Urothelium cell line (cell line): ENCODE results near the gene FIGNL2.
A peak's percentile ranks its signal among the peaks of the same experiment; 100 is the strongest.
"Not testable (repeated sequence)": the region's sequence is repeated elsewhere in the genome, so short reads cannot be mapped to it uniquely, and the experiment has no call there.

Source experiments
- DNase-seq: peaks from one replicate; pipeline ENCODE4 v3.0.0; 2011; ENCODE audit warnings: low spot score, mixed read lengths
- FAIRE-seq: peaks from 2 replicates; lab custom pipeline; 2011; peaks lifted over from hg19 to GRCh38; lab: Jason Lieb, UNC

The FIGNL2 gene

DNA sequence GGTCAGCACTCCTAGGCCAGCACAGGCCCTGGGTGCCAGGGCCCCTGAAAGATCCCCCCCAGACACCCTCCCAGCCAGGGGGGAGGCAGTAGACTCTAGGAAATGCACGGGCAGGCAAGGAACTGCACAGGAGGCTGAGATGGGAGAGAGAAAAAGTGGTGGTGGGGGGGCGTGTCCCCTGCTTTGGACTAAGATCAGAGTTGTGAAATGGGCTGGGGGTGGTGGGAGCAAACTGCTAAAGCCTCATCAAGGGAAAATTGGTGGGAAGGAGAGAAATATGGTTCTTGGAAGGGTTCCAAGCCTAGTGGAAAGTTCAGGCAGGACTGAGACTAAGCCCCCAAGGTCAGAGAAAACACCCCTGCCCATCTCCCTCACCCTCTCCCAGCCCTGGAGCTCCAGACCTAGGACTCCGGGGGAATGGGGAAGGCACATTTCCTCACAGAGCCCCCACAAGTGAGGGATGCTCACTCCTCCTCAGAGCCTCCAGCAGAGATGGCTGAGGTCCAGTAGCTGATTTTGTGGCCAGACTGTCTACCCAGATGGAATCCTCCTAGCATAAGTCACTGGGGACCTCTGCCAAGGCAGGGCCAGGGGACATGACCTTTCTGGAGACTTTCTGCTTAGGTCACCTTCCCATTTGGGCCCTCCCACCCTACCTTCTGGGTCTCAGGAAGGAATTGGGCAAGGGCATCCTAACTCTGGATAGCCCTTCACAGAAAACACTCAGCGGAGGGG is 29.8 kb downstream of the FIGNL2 start:
- no peak for FAIRE-seq
- peak; percentile 63 for DNase-seq

DNA sequence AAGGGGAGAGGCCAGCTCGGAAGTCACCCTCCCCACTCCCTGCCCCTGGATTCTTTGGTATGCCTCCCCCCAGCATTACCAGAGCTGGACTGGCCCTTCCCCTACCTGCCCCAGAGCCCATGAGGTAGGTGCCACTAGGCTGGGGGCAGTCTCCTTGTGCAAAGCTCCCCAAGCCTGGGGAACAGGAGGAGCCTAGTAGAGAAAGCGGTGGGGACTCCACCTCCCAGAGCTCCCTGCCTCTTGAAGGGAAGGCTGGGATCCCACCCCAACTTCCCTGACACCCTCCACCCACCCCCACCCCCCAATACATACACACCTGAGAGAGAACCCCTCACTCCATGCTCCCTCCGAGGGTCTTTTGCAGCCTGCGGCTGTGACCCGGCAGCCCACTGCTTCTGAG is 30.4 kb downstream of the FIGNL2 start:
- no peak for DNase-seq
- FAIRE-seq: no peak

DNA sequence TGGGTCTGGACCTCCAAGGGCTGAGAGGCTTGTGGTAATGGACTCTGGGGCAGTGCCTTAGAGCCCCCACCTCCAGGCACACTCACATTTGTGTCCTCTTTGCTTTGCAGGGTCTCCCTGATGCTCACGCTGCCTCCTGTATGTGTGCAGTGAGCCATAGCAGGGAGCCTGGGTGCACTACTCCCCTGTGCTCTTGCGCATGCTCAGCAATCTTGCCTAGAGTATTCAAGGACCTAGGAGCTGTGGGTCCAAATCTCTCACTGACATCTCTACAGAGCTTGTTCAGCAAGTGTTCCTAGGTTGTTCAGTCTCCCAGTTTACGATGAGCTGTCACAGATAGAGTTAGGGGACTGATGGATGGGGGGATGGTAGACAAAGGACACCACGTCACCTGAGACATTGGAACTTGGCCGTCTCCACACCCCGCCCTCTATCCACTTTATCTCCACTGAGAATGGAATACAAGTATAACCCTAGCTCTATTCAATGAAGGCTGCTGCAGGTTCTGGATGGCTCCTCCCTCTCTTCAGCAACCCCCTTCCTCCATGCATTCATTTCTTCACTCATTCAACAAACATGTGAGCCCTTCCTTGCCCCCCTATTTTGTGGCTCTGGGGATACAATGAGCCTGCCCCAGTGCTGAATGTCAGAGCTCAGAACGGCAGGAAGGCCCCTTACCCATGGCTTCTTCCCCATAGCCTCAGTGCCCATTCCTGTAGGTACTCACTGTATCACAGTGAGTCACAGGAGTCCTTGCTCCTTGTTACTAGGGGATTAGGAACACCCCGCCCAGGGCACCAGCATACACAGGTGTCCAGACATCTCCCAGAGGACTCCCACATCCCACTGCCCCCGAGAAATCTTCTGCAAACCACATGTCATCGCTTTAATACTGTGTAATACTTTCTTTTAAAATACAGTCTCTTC is 31.2 kb downstream of the FIGNL2 start:
- no peak for FAIRE-seq
- DNase-seq: no peak

DNA sequence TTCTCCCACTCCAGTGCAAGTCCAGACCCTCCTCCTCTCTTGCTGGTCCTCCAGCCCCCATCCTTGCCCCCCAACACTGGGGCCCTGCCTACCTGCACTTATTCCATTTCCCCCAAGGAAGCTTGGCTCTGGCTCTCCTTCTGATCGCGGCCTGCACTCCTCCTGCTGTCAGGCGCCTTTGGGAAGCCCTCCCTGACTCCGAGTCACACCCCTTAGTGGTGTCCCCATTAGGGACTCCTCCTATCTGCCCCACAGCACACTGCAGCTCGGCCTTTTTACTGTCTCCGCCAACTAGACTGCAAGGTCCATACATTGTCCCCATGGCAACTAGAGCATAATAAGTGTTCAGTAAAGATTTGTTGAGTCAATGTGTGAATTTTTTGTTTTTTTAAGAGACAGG is 32.9 kb downstream of the FIGNL2 start:
- no peak for FAIRE-seq
- DNase-seq: no peak

DNA sequence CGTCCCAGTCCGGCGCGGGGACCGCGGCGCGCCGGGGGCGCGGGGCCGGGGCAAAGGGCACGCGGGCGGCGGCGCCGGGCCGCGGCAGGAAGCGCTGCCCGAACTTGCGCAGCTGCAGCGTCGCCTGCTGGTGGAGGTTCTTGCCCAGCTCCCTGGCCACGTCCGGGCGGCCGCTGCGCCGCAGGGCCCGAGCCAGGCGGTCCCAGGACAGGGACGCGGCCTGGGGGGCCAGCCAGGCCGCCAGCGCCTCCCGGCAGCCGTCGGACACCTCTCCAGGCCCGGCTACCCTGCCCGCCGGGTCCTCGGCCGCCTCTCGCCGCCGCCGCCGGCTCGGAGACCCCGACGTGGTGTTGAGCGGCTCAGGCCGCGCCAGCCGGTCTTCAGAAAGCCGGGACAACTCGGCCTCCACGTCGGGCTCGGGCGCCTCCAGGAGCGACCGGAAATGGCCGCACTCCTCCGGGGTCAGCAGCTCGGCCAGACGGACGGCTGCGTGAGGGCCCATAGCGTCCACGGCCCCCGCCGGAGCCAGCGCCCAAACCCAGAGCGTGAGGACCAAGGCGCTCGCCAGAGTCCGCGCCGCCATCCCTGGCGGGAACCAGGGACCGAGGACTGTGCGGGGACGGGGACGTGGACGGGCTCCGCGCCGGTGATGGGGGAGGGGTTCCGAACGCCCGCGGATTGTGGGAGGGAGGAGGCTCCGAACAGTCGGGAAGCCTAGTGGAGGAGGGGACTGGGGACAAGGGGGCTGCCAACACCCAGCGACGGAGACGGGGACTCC is 34.0 kb downstream of the FIGNL2 start:
- peak; percentile 63 for DNase-seq
- FAIRE-seq: no peak

DNA sequence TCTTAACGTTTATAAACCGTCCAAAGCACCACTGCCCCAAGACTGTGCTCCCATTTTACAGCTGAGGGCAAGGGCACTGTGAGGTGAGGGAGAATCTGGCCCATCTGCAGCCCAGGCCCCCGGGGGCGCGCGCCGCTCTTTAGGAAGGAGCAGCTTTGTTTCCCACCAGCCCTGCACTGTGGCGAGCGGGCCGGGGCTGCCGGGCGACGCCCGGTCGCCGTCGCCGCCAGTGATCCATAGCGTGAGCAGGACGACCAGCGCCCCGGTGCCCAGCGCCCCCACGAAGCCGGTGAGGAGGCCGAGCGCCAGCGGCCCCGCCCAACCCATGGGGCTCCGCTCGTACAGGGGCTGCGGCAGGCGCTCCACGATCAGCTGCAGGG is 34.6 kb downstream of the FIGNL2 start:
- DNase-seq (no peak), FAIRE-seq (no peak)

DNA sequence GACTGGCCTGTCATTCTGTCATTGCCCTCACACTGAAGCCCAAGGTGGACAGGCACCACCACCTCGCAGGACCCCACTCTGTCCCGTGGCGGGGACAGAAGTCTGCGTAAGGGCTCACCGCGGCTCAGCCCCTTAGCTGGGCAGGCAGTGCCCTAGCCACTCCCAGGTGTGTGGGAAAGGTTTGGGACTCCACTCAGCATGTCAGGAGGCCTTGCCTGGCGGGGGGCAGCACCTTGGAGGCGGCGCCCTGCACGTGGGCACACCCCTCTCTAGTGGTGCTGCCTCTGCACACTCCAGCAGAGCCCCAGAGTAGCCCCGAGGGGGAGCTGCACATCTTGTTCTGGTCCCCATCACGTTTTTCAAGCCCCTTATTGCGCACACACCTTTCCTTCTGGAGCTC is 35.6 kb downstream of the FIGNL2 start:
- FAIRE-seq (no peak), DNase-seq (no peak)

DNA sequence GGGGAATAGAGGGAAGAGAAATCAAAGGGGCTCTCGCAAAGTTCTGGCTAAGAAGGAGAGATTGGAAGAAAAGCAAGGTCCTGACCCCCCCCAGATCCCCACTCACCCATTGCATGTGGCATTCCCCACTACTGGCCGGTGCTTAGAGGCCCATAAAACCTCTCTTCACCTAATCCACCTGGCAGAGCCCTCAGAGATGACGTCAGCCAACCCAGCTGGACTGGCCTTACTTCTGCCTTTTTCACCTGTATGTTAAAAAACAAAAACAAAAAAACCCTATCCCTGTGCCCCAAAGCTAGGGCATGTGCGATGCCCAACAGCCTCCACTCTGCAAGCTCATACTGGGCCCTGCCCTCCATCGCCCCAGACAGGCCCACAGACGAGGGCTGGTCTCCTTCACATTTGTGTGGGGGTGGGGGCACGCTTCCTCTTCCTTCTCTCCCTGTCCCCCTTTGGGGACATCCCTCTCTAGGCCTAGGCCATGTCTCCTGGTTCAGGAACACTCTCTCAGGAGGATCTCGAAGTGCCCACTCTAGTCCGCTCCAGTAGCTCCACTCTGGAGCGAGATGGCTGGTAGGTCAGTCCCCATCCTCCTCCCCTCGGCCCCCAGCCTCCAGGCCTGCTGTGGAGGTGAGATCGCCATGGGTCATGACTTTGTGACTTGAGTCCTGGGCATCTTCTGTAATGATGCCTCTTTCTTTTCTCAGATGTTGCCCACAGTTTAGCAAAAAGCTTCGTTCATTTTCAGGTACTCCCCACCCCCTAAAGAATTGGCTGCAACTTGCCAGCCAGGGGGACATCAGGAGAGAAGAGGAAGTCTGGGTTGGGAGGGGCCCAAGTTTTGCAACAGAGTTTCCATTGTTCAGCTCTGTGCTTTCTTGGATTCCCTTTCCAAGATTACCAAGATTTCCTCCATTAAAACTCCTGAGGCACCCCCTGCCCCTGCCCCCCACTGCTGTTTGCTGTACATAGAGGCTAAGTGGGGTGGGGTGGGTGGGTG is 37.0 kb downstream of the FIGNL2 start:
- DNase-seq (no peak), FAIRE-seq (no peak)

DNA sequence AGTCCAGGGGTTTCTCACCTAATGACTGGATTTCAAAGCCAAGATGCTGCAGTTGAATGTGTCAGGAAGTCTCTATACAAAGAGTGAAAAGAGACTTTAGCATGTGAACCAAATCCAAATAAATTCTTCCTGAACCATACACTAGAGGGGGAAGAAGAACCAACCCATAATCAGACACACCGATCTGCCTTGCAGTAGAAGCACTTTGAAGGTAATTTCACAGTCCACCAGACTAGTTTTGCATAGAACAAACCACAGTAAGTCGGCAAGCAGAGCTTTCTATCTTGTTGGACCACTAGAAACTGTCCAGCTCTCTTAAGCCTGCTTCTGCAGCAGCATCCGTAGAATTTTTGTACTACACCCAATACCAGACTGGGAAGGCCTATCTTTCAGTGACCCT is 39.3 kb downstream of the FIGNL2 start:
- FAIRE-seq (no peak), DNase-seq (no peak)

DNA sequence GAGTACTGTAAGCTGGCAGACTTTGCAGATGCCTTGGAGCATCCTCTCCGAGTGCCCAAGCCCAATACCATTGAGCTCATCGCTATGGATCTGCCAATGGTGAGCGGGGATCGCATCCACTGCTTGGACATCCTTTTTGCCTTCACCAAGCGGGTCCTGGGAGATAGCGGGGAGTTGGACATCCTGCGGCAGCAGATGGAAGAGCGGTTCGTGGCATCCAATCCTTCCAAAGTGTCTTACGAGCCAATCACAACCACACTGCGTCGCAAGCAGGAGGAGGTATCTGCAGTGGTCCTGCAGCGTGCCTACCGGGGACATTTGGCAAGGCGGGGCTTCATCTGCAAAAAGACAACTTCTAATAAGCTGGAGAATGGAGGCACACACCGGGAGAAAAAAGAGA is 41.6 kb downstream of the FIGNL2 start:
- FAIRE-seq (no peak), DNase-seq (no peak)

DNA sequence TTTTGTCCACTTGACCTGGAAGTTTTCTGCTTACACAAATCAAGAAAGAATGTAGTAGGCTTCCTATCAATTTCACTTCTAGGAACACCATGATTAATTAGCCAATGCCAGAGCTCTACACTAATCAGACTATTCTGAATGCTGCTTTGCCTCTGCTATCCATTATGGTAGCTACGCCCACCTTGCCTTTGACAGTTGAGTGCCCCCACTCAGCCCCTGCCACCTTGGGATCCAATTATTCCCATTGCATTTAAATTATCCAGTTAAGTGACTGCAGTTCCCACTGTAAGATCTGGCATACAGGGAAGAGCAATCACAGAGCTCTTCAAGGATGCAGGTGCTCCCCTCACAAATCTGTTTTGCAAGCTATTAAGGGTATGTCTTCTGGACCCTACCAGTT is 47.5 kb downstream of the FIGNL2 start:
- FAIRE-seq (no peak), DNase-seq (no peak)

DNA sequence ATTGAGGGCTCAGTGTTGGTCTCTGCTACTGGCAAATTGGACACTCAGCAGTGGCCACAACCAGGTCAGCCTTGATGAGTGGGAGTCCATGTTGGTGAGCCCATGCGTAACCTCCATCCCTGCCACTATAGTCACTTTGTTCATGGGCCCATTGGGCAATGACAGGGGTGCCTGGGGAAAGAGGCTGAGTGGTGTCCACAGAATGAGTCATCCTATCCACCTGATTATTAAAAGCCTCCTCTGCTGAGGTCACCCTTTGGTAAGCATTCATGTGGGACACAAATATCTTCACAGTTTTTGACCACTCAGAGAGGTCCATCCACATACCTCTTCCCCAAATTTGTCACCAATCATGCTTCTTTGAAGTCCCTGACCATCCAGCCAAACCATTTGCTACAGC is 50.0 kb downstream of the FIGNL2 start:
- FAIRE-seq (no peak), DNase-seq (no peak)

DNA sequence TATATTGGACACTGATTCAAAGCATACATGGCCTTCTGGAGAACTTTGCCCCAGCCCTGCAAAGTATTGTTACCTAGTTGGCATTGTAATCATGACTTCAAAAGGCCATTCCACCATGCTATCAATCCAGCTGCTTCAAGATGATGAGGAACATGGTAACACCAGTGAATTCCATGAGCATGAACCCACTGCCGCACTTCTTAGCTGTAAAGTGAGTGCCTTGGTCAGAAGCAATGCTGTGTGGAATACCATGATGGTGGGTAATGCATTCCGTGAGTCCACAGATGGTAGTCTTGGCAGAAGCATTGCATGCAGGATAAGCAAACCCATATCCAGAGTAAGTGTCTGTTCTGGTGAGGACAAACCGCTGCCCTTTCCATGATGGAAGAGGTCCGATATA is 50.5 kb downstream of the FIGNL2 start:
- DNase-seq: not testable (repeated sequence)
- FAIRE-seq: peak; percentile 65

DNA sequence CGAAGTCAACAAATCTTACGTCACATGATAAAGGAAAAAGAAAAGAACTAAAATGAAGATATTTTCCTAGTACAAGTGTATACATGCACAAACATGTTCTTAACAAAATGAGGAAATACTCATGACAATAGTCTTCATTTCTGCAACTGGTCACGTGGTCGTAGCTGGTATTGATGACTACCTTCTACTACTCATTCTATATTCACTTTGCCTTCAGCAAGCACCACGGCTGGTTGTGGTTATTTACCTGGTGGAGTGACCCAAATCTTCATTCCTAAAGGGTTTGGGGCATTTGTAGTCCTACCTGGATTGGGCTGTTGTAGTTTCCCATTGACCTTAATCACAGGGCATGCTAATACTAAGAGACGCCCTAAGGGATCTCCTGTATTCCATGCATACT is 51.2 kb downstream of the FIGNL2 start:
- DNase-seq: no peak
- no peak for FAIRE-seq

DNA sequence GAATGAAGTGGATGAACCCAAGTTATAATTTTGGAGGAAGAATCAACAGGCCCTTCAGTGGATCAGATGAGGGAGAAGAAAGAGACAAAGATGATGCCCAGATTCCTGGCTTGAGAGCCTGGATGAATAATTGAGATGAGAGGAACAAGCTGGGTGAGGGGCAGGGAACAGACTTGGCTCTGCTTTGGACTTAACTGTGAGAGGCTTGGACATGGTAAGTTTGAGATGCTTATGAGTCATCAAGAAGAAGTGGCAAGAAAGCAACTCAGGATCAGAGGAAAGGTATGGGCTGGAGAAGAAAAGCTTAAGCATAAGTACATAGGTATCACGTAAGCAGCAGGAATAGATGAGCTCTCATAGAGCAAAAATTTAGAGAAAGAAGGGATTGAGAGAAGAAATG is 55.3 kb downstream of the FIGNL2 start:
- no peak for FAIRE-seq
- DNase-seq: no peak

DNA sequence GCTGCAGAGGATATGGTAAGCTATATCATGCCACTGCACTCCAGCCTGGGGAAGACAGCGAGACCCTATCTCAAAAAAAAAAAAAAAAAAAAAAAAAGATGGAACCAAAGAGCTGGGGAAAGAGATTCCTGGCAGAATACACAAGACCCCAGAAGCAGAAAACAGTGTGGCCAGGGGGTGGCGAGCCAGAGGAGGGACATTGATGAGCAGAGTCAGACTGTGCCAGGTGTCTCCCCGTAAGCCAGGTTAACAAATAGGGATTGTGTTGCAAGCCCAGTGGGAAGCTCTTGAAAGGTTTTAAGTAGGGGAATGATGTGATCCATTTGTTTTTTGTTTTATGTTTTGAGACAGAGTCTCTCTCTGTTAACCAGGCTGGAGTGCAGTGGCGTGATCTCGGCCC is 56.1 kb downstream of the FIGNL2 start:
- FAIRE-seq: no peak
- DNase-seq: no peak

DNA sequence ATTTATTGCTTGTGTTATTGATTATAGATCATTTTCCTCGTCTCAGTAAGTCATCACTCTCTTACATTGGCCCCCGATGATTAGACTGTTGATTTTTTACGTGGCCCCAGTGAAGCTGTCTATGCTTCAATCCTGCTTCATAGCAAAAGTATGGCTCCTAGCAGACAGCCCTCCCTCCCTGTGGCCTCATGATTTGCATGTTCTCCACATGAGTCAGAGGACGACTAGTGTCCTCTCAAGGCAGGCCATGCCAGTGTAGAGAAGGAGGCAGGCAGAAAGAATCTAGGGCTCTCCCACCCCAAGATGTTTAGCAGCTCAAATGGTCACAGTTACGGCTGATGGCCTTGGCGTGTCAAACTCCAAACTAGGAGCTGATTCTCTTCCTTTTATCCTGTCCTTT is 59.6 kb downstream of the FIGNL2 start:
- DNase-seq (peak; percentile 53), FAIRE-seq (no peak)

DNA sequence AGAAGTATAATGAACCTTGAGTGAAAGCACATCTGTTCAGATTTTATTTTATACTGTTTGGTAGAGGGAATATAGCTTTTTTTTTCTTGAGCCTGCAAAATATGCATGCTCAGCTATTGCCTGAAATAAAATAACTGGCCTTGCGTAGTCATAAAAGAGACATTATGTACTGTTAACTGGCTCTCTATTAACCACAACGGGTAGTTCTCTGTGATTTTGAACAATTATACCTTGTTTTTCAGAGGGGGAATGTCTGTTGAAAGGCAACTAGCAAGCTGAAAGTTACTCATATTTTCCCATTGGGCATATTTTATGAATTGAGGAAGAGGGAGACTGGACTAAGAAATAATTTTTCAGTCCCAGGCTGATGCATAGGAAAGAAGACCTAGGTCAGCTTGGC is 62.6 kb downstream of the FIGNL2 start:
- FAIRE-seq: no peak

DNA sequence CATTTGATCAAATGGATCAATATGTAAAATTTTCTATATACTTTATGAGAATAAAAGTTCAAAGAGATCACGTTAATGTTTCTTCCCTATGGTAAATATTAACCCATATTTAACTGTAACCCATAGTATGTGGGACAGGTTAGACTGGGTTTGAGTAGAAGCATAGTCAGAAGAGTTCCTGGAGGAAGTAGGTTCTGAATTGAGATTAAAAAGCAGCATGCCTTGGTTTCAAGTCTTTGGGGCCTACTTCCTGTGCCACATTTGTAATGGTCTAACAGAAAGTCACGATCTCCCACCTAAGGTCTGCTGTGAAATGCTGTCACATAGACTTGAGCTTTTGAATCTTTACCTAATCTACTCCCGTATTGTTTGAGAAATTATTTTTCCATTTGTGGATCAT is 63.8 kb downstream of the FIGNL2 start:
- FAIRE-seq (no peak), DNase-seq (no peak)

More for the DNA sequence above, 62.6 kb downstream of the FIGNL2 start:
- no peak for DNase-seq

DNA sequence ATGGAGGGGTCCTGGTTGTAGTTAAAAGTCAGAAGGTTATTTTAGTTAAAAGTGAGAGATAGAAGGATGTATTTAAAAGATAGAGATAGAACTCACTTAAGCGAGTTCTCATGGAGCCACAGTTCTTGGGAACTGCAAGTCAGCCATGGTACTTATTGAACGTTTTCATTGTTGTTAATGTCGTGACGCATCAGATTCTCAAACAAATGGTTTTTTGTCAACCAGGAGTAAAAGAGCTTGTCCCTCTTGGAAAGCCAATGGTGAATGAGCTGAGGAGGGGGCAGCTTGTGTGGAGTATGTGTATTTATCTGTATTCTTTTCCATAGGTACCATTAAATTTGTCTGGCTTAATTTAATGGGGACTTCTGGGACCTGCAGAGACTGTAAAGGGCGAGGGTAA is 68.6 kb downstream of the FIGNL2 start:
- FAIRE-seq: no peak

More for the DNA sequence above, 68.6 kb downstream of the FIGNL2 start:
- no peak for DNase-seq
